HG03103 (cell line): ENCODE measurements around the gene PRICKLE4.

Experiments
- ATAC-seq: cut with Tn5 transposase; IDR thresholded peaks from one replicate; pipeline ENCODE4 v1.9.1; 2021; ENCODE audit warnings: low read depth; ENCODE audit not compliant: unreplicated experiment

Gene PRICKLE4

GRCh38 chr6:41769376-41769775, 11.2 kb upstream of the PRICKLE4 start:
- ATAC-seq, result no peak

- no peak for ATAC-seq
Observed at GRCh38 chr6:41770381-41771057, 10.1 kb upstream of the PRICKLE4 start.

- no peak for ATAC-seq
Observed at GRCh38 chr6:41771058-41771983, 9.3 kb upstream of the PRICKLE4 start.

DNA sequence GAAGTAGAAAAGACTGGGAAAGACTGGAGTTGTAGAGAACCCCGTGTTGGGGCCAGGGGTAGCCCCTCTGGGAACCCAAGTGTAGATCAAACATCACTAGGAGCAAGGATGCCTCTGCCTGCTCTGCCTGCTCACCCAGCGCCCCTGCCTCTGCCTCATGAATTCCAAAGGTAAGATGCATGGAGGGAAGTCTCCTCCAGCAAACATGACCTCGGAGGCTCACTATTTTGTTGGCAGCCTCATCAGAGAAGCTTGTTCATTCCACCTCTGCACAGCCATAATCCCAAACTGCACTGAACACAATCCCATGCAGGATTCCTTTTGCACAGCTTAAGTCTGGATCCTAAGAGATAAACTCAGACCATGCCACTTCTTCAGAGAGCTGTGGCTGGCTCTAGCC, 5.7 kb upstream of the PRICKLE4 start:
- ATAC-seq, result no peak

DNA sequence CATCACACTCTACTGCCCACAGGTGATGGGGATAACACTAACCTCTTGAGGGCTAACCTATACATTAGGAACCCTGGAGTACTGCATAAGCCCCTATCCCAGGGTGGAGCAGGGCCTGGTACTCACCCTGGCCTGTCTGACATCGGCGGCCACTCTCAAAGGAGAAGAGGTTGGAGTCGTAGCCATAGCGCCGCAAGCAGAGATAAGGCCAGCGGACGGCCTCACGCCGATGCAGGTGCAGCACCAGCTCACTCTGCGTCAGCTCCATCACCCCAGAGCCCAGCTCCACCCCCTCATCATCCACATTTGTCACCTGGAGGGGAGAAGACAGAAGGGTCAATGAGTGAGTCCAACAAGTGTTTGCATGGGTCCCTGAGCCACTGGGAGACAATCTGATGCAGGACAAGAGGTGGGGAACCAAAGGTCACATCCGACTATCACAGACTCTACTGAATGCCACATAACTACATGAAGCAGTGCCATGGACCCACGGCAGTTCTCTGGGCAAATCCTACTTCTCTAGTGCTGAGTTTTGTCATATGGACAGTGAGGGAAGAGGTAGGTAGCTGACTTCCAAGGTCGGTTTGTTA, 5.2 kb upstream of the PRICKLE4 start:
- no peak for ATAC-seq

- ATAC-seq, result no peak
Observed at GRCh38 chr6:41777551-41778285, 2.9 kb upstream of the PRICKLE4 start.

GRCh38 chr6:41778895-41779294, 1.7 kb upstream of the PRICKLE4 start:
- no peak for ATAC-seq

GRCh38 chr6:41779336-41779735, 1.2 kb upstream of the PRICKLE4 start:
- ATAC-seq, result no peak

GRCh38 chr6:41779788-41780550, 613 bp upstream of the PRICKLE4 start, which contains the start of gene FRS3:
FRS3 (minus strand) TSS chr6:41779900; CDS start chr6:41776987, 2,913 bp downstream.
- ATAC-seq, result peak; percentile 75

DNA sequence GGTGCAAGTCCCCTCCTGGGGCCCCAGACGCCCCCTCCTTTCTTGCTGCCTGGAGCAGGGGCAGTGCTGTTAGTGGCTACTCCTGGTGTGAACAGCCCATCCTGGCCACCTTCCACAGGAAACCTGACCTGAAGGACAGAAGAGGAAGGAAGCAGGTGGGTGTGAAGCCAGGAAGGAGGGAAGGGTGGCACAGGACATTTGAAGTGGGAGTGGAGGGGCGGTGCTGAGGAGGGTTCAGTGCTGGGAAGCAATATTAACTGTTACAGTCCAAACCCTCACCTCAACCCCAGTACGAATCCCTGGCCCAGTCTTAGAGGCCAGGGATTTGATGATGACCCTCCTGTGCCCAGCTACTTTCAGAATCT, 766 bp downstream of the PRICKLE4 start:
- ATAC-seq, result no peak

DNA sequence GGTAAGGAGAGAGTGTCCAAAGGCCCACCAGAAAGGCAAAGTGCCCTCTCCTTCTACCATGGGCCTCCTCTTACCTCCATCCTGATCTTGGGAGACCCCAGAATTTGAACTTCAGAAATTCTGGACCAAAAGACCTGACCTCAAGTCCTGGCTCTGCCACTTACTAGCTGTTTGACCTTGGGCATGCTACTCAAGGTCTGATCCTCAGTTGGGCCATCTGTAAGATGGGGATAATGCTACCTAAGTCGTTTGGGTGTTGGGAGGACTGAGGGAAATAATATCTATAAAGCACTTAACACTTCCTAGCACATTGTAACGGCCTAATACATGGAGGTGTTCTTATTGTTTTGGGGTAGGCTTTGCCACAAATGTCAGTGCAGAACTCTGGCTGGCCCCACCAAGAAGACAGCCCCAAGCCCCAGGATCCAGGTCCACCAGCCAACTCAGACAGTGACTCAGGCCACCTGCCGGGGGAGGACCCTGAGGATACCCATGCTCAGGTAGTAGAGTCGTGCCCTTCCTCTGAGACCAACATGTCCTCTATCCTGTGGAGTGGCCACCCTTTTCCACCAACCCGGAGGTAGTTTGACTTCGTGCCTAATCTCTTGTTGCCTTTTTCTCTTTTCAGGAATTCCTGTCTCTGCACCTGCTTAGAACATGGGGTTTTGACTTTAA, 2.7 kb downstream of the PRICKLE4 start:
- ATAC-seq, result no peak

DNA sequence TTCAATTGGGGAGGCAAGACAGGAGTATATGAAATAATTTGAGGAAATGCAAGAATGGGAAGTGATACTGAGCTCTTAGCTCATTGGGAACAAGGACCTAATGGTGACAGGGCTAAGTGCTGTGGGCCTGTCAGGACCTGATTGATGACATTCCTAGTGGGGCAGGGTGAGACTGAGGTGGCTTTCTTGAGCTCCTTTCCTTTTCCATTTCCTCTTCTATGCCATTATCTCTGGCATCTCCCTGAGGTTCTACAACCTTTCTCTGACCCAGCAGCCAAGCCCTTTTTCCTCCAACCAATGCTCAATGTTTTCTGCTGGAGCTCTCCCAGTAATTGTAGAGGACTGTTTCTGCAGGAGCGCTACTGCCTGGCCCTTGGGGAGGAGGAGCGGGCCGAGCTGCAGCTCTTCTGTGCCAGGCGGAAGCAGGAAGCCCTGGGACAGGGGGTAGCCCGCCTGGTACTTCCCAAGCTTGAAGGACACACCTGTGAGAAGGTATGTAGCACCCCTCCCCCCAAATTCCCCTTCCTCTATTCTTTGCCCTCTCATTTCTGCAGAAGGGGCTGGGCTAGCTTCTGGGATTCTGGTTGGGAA, 4.1 kb downstream of the PRICKLE4 start:
- no peak for ATAC-seq

GRCh38 chr6:41785254-41785653, 4.7 kb downstream of the PRICKLE4 start:
- ATAC-seq, result no peak

GRCh38 chr6:41785689-41786450, 5.3 kb downstream of the PRICKLE4 start:
- ATAC-seq, result no peak

- peak; percentile 41 for ATAC-seq
Observed at GRCh38 chr6:41786451-41787218, 6.1 kb downstream of the PRICKLE4 start.

GRCh38 chr6:41787219-41787917, 6.8 kb downstream of the PRICKLE4 start, which contains the start of gene TOMM6:
TOMM6 (plus strand) TSS chr6:41787694; CDS start chr6:41787698, 4 bp downstream.
- ATAC-seq, result peak; percentile 82

DNA sequence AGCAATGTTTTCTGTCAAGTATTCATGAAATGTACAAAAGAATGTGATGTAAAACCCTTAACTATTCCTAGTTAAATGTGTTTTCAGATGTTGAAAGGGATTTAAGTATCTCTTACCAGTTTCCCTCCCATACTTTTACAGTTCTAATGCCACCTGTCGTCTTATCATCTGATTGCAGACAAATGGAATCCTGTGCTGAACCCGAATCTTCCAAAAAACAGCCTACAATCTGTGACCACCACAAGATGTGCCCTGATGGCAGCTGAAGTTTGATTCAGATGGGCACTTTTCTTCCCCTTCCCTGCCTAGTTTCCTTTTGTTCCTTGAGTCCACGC, 8.8 kb downstream of the PRICKLE4 start:
- ATAC-seq, result no peak
